ENCODE data around the gene SGO2. TPM values are rescaled to one million over a fixed set of nuclear protein-coding genes. Genes with fewer than 3 reads are reported as not detected.

SGO2 gene
- total and polyA plus RNA-seq, 10 of the 15 experiments (the other 5 are each of a cell fraction or from before 2014, with no cell fraction given): 15.8 to 55.2 (median 24.3) TPM

- TF ChIP-seq CREB1 (IDR thresholded peaks at IDR 0.05; ENCODE audit: low read depth) (peak; percentile 71; the same call in 1 of the 2 replicates), ATF2 (IDR thresholded peaks at IDR 0.05; ENCODE audit: low read length) (no peak), CBX3 (IDR thresholded peaks at IDR 0.05; ENCODE audit: borderline replicate concordance, low read depth) (no peak), KLF5 (IDR thresholded peaks at IDR 0.05; ENCODE audit: partially characterized antibody) (no peak), CBFB (IDR thresholded peaks at IDR 0.05; ENCODE audit: low read depth) (peak; percentile 61; the same call in 1 of the 2 replicates), TCF3 (IDR thresholded peaks at IDR 0.05; ENCODE audit: borderline replicate concordance, insufficient read depth, low read depth, low read length) (0 out of 2 replicates have a peak, but pooled peaks have one; percentile 60), TCF7 (IDR thresholded peaks at IDR 0.05; ENCODE audit: borderline replicate concordance) (no peak), SP1 (IDR thresholded peaks at IDR 0.05; ENCODE audit: low read depth, low read length) (peak; percentile 83), CEBPZ (IDR thresholded peaks at IDR 0.05; ENCODE audit: low read depth, low read length) (no peak), HCFC1 (IDR thresholded peaks at IDR 0.05; ENCODE audit: low read length) (peak; percentile 43), ATF3 (IDR thresholded peaks at IDR 0.05; ENCODE audit: borderline replicate concordance, extremely low read depth, low read depth, low read length) (no peak), NBN (IDR thresholded peaks at IDR 0.05) (no peak; the same call in 1 of the 2 replicates), SUZ12 (IDR thresholded peaks at IDR 0.05; ENCODE audit: unreplicated experiment) (no peak), POU2F2 (IDR thresholded peaks at IDR 0.05; ENCODE audit: borderline replicate concordance, low read depth, low read length) (no peak), MTA3 (IDR thresholded peaks at IDR 0.05; ENCODE audit: borderline replicate concordance, low read length) (no peak; the same call in 1 of the 2 replicates), TBL1XR1 (IDR thresholded peaks at IDR 0.05; ENCODE audit: low read depth, low read length) (no peak), ZNF217 (IDR thresholded peaks at IDR 0.05) (no peak), SKIL (IDR thresholded peaks at IDR 0.05; ENCODE audit: low read depth, poor library complexity, severe bottlenecking) (no peak), BCLAF1 (IDR thresholded peaks at IDR 0.05) (no peak), ZNF207 (IDR thresholded peaks at IDR 0.05; ENCODE audit: borderline replicate concordance) (peak; percentile 89; the same call in 1 of the 2 replicates)
Measured at GRCh38 chr2:200525882-200526651, at the start of gene SGO2 (continued).

Data from GM12878 (cell line).